Measurements from ENCODE around the gene GP1BB. TPM values are rescaled to one million over a fixed set of nuclear protein-coding genes. Genes with fewer than 3 reads are reported as not detected.

GP1BB gene
- total RNA-seq, 3 donors from 2014 or later (not counting 1 experiment from before 2014, with no cell fraction given) = 0.39 to 7.8 (median 4.2) TPM

GRCh38 chr22:19730655-19731360 lies 7.5 kb downstream of the GP1BB start:
- Mint-ChIP-seq H3K4me3 (peak overlapping the region; percentile 87), H3K36me3 (no peaks in the 10 kb centered on the region), H3K27ac (peak overlapping the region in 1 of 2 donors; percentile 26), H3K9me3 (no peaks in the 10 kb centered on the region), H3K27me3 (ENCODE audit: low read depth in 2 of 2) (peaks cover 0 to 8% of the 10 kb centered on the region in 2 donors), H3K4me1 (peaks cover 0 to 6% of the 10 kb centered on the region in 2 donors)
- TF ChIP-seq CTCF (IDR thresholded peaks at IDR 0.05) = peak; percentile 97
- intact Hi-C loops (cut with micrococcal nuclease) = loop anchor here (1.0 kb wide), 1 partner anchor 179 kb away; no protein-coding TSS in a partner anchor
- DNase-seq (peak; percentile 83 to 88), ATAC-seq (peak; percentile 87 to 98 (median 94))
- WGBS (ENCODE audit: insufficient coverage) = 7% methylated on average over 48 of the region's 48 CpGs
- Histone ChIP-seq H3K27me3 (ENCODE audit: control insufficient read depth, insufficient read depth, low read length) (peaks cover 2% of the 10 kb centered on the region), H3K4me3 (ENCODE audit: low read length) (peak overlapping the region; percentile 20), H3K4me1 (ENCODE audit: control insufficient read depth, insufficient read depth, low read length) (peaks cover 10% of the 10 kb centered on the region), H3K9me3 (ENCODE audit: control insufficient read depth, insufficient read depth, low read length) (no peaks in the 10 kb centered on the region), H3K27ac (ENCODE audit: low read length) (no peak overlapping the region), H3K36me3 (ENCODE audit: control insufficient read depth, insufficient read depth, low read length) (no peaks in the 10 kb centered on the region)

DNA sequence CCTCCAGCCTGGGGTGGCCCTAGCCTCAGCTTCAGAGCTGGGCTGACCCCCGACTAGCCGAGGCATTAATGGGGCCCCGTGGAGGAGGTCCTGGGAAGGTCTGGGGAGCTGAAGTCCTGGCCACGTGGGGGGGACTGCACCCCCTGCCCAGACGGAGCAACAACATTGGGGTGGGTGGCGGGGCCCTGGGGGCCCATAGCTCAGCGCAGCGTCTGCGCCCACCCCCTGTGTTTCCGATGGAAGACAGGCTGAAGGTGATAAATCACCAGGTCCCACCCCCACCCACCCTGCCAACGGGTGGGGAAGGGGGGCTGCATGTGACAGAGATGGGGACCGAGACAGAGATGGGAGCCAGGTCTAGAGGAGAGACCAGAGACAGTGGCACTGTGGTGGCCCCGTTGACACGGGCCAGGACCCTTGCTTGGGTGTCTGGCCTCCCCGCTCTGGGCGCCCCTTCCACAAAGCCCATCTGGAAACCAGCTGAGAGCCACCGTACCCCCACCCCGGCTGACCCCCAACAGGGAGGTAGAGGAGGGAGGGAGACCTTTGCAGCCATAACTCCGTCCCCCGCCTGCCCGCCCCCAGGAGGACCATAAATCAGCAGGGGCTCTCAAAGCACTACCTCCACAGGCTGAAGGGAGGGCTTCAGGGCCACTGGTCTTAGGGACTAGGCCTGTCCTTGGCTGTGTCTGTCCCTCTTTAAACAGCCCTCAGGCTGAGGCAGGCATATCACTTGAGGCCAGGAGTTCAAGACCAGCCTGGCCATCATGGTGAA lies 8.2 kb downstream of the GP1BB start:
- no peak overlapping the region for H3K4me3 ChIP-seq (ENCODE audit: low read length)
- no peak overlapping the region for H3K4me3 Mint-ChIP-seq
- no peaks in the 10 kb centered on the region for H3K36me3 ChIP-seq (ENCODE audit: control insufficient read depth, insufficient read depth, low read length)
- H3K36me3 Mint-ChIP-seq = no peaks in the 10 kb centered on the region
- intact Hi-C loops (cut with micrococcal nuclease) = no loop called here
- H3K27me3 ChIP-seq (ENCODE audit: control insufficient read depth, insufficient read depth, low read length) = peaks cover 2% of the 10 kb centered on the region
- H3K27ac ChIP-seq (ENCODE audit: low read length) = no peak overlapping the region
- no peaks in the 10 kb centered on the region for H3K9me3 Mint-ChIP-seq
- peaks cover 0 to 8% of the 10 kb centered on the region in 2 donors for H3K27me3 Mint-ChIP-seq (ENCODE audit: low read depth in 2 of 2)
- peaks cover 10% of the 10 kb centered on the region for H3K4me1 ChIP-seq (ENCODE audit: control insufficient read depth, insufficient read depth, low read length)
- WGBS (ENCODE audit: insufficient coverage) = 69% methylated on average over 15 of the region's 21 CpGs
- H3K9me3 ChIP-seq (ENCODE audit: control insufficient read depth, insufficient read depth, low read length) = no peaks in the 10 kb centered on the region
- TF ChIP-seq CTCF (IDR thresholded peaks at IDR 0.05) = no peak
- DNase-seq (no peak), ATAC-seq (no peak)
- peaks cover 0 to 6% of the 10 kb centered on the region in 2 donors for H3K4me1 Mint-ChIP-seq
- H3K27ac Mint-ChIP-seq = no peak overlapping the region

GRCh38 chr22:19732403-19733113 lies 9.2 kb downstream of the GP1BB start:
- Mint-ChIP-seq H3K9me3 (no peaks in the 10 kb centered on the region), H3K27ac (no peak overlapping the region), H3K27me3 (ENCODE audit: low read depth in 2 of 2) (peaks cover 0 to 8% of the 10 kb centered on the region in 2 donors), H3K36me3 (no peaks in the 10 kb centered on the region), H3K4me3 (no peak overlapping the region), H3K4me1 (peaks cover 0 to 6% of the 10 kb centered on the region in 2 donors)
- Histone ChIP-seq H3K9me3 (ENCODE audit: control insufficient read depth, insufficient read depth, low read length) (no peaks in the 10 kb centered on the region), H3K27me3 (ENCODE audit: control insufficient read depth, insufficient read depth, low read length) (peaks cover 2% of the 10 kb centered on the region), H3K36me3 (ENCODE audit: control insufficient read depth, insufficient read depth, low read length) (no peaks in the 10 kb centered on the region), H3K4me3 (ENCODE audit: low read length) (no peak overlapping the region), H3K27ac (ENCODE audit: low read length) (no peak overlapping the region), H3K4me1 (ENCODE audit: control insufficient read depth, insufficient read depth, low read length) (peaks cover 10% of the 10 kb centered on the region)
- no peak for DNase-seq
- TF ChIP-seq CTCF (IDR thresholded peaks at IDR 0.05) = no peak
- 93% methylated on average over 8 of the region's 10 CpGs for WGBS (ENCODE audit: insufficient coverage)
- intact Hi-C loops (cut with micrococcal nuclease) = no loop called here
- no peak for ATAC-seq
